Breast epithelium (tissue), 4 donors: ENCODE data around the gene TKTL1. TPM values are rescaled to one million over a fixed set of nuclear protein-coding genes. Genes with fewer than 3 reads are reported as not detected.

Source experiments
- DNase-seq, 2 donors: peaks; one replicate each; pipeline ENCODE4 v3.0.0-alpha.2; 2019; ENCODE audit warnings: low spot score in 2 of 2
- H3K27ac ChIP-seq, 2 donors: fragments of 200-600 bp; sonication (generic) in 1 of 2; one replicate each; pipeline ENCODE4 v1.5.1; 2016 to 2019; ENCODE audit warnings: mild to moderate bottlenecking in 1 of 2
- H3K27me3 ChIP-seq, 2 donors: fragments of 200-600 bp; sonication (generic) in 1 of 2; one replicate each; pipeline versions ENCODE4 v1.5.1 to v1.6.0; 2017 to 2019; ENCODE audit warnings: control low read depth in 1 of 2, mild to moderate bottlenecking in 1 of 2
- H3K36me3 ChIP-seq: fragments of 200-600 bp; one replicate; pipeline ENCODE4 v1.5.1; 2019
- H3K4me1 ChIP-seq, 2 donors: fragments of 200-600 bp; sonication (generic); one replicate each; pipeline ENCODE4 v1.5.1; 2016 to 2019; ENCODE audit warnings: control low read depth in 1 of 2
- H3K4me3 ChIP-seq, 3 donors: fragments of 200-600 bp; sonication (generic); 1 replicate in 2 of 3; 2 replicates in 1 of 3; pipeline ENCODE4 v1.5.1; 2016 to 2019; ENCODE audit warnings: mild to moderate bottlenecking in 3 of 3, moderate library complexity in 2 of 3
- H3K9me3 ChIP-seq, 2 donors: fragments of 200-600 bp; sonication (generic) in 1 of 2; one replicate each; pipeline ENCODE4 v1.5.1; 2016 to 2019; ENCODE audit warnings: control low read depth in 1 of 2
- CTCF ChIP-seq, 3 donors: fragments of 450-650 bp; IDR thresholded peaks; one replicate each; pipeline ENCODE4 v1.5.1; 2016 to 2017; ENCODE audit warnings: antibody characterized with exemption in 3 of 3, mild to moderate bottlenecking in 3 of 3, moderate library complexity in 3 of 3
- POLR2A ChIP-seq: fragments of 450-650 bp; IDR thresholded peaks from one replicate; pipeline ENCODE4 v1.6.1; 2016; ENCODE audit warnings: antibody characterized with exemption, mild to moderate bottlenecking, moderate library complexity
- POLR2AphosphoS5 ChIP-seq, 3 donors: sonication (generic); formaldehyde crosslinking; IDR thresholded peaks; one replicate each; pipeline ENCODE4 v1.6.1; 2017; ENCODE audit warnings: antibody characterized with exemption in 3 of 3
- intact Hi-C: fragments of 100-400 bp; cut with DNase I; formaldehyde crosslinking; loops from one replicate; pipeline ENCODE4 v1.15.1; 2023; ENCODE audit warnings: low total_unique reads
- total RNA-seq, 3 donors: library from RNA; depleted of rRNA; stranded (reverse); fragments of >200 nt; gene quantifications; one replicate each; pipeline ENCODE4 v1.1.0, GENCODE V29; 2016

TKTL1 gene
- total RNA-seq, 3 donors from 2014 or later, result 0.16 TPM; not detected in 2

GRCh38 chrX:154363706-154364439 is 68.3 kb downstream of the TKTL1 start:
- DNase-seq, result no peak
- H3K36me3 ChIP-seq, result no peaks in the 10 kb centered on the region
- H3K27me3 ChIP-seq, result no peaks in the 10 kb centered on the region
- TF ChIP-seq POLR2A, result no peak
- TF ChIP-seq CTCF (IDR thresholded peaks at IDR 0.05), result no peak
- TF ChIP-seq POLR2AphosphoS5 (IDR thresholded peaks at IDR 0.05), result no peak
- intact Hi-C loops, result no loop called here
- H3K9me3 ChIP-seq, result no peaks in the 10 kb centered on the region
- H3K4me1 ChIP-seq, result no peaks in the 10 kb centered on the region
- H3K27ac ChIP-seq, result no peak overlapping the region
- no peak overlapping the region for H3K4me3 ChIP-seq

- H3K4me1 ChIP-seq, result no peaks in the 10 kb centered on the region
- TF ChIP-seq CTCF (IDR thresholded peaks at IDR 0.05), result no peak
- TF ChIP-seq POLR2A, result no peak
- no peak for TF ChIP-seq POLR2AphosphoS5 (IDR thresholded peaks at IDR 0.05)
- intact Hi-C loops, result no loop called here
- H3K27ac ChIP-seq, result peak overlapping the region in 1 of 2 donors; percentile 97
- no peaks in the 10 kb centered on the region for H3K9me3 ChIP-seq
- no peak for DNase-seq
- peaks cover 0 to 3% of the 10 kb centered on the region in 2 donors for H3K27me3 ChIP-seq
- no peaks in the 10 kb centered on the region for H3K36me3 ChIP-seq
- peak overlapping the region in 1 of 3 donors; percentile 5 for H3K4me3 ChIP-seq
Observed at GRCh38 chrX:154365052-154365600, 69.5 kb downstream of the TKTL1 start.

- intact Hi-C loops, result no loop called here
- Histone ChIP-seq H3K4me3 (no peak overlapping the region), H3K27ac (peak overlapping the region; percentile 91 to 97), H3K9me3 (no peaks in the 10 kb centered on the region), H3K27me3 (peaks cover 0 to 3% of the 10 kb centered on the region in 2 donors), H3K36me3 (no peaks in the 10 kb centered on the region), H3K4me1 (no peaks in the 10 kb centered on the region)
- DNase-seq, result no peak
- TF ChIP-seq POLR2A (no peak), CTCF (IDR thresholded peaks at IDR 0.05) (no peak), POLR2AphosphoS5 (IDR thresholded peaks at IDR 0.05) (no peak)
Observed at GRCh38 chrX:154365997-154366665, 70.5 kb downstream of the TKTL1 start.

GRCh38 chrX:154366666-154367055 is 71.1 kb downstream of the TKTL1 start:
- intact Hi-C loops, result no loop called here
- Histone ChIP-seq H3K27ac (peak overlapping the region; percentile 91 to 97), H3K36me3 (no peaks in the 10 kb centered on the region), H3K9me3 (no peaks in the 10 kb centered on the region), H3K27me3 (peaks cover 0 to 3% of the 10 kb centered on the region in 2 donors), H3K4me3 (no peak overlapping the region), H3K4me1 (no peaks in the 10 kb centered on the region)
- DNase-seq, result peak in 1 of 2 donors; percentile 52
- TF ChIP-seq POLR2A, result no peak
- no peak for TF ChIP-seq CTCF (IDR thresholded peaks at IDR 0.05)
- TF ChIP-seq POLR2AphosphoS5 (IDR thresholded peaks at IDR 0.05), result no peak
